ENCODE data around the gene FAM219A.
A peak's percentile ranks its signal among the peaks of the same experiment; 100 is the strongest.

Gene FAM219A

GRCh38 chr9:34458013-34458958 lies at the start of gene FAM219A, which contains the start of gene DNAI1:
Gene FAM219A, minus strand, starts transcription at chr9:34458570. Its CDS starts 307 bp downstream, at chr9:34458263.
Gene DNAI1, plus strand, starts transcription at chr9:34458805. Its CDS starts 201 bp downstream, at chr9:34459006.
- no peaks in the 10 kb centered on the region for H3K9me3 ChIP-seq (ENCODE audit: low read depth, low read length)
- no peak within 1 kb of the TSS for H3K27ac ChIP-seq
- TF ChIP-seq POLR2AphosphoS5 (IDR thresholded peaks at IDR 0.05; ENCODE audit: borderline replicate concordance, low read depth, low read length) = peak; percentile 65; the same call in 1 of the 2 replicates
- no peak for TF ChIP-seq EZH2 (IDR thresholded peaks at IDR 0.05)
- TF ChIP-seq FOXP2 (optimal IDR thresholded peaks at IDR 0.05; ENCODE audit: control extremely low read depth, extremely low read length, insufficient read depth) = no peak
- H3K4me3 ChIP-seq = peak within 1 kb of the TSS; percentile 93
- no peaks in the 10 kb centered on the region for H3K36me3 ChIP-seq (ENCODE audit: insufficient read depth, low read length)
- peak; percentile 81 for DNase-seq (ENCODE audit: low read depth, low spot score)
- peak within 1 kb of the TSS; percentile 80 for H3K9ac ChIP-seq (ENCODE audit: insufficient read length)

- no peaks in the 10 kb centered on the region for H3K36me3 ChIP-seq (ENCODE audit: insufficient read depth, low read length)
- H3K27ac ChIP-seq = no peak overlapping the region
- H3K9ac ChIP-seq (ENCODE audit: insufficient read length) = no peak overlapping the region
- no peak for DNase-seq (ENCODE audit: low read depth, low spot score)
- H3K9me3 ChIP-seq (ENCODE audit: low read depth, low read length) = no peaks in the 10 kb centered on the region
- TF ChIP-seq EZH2 (IDR thresholded peaks at IDR 0.05) = no peak
- TF ChIP-seq POLR2AphosphoS5 (IDR thresholded peaks at IDR 0.05; ENCODE audit: borderline replicate concordance, low read depth, low read length) = no peak
- TF ChIP-seq FOXP2 (optimal IDR thresholded peaks at IDR 0.05; ENCODE audit: control extremely low read depth, extremely low read length, insufficient read depth) = no peak
- H3K4me3 ChIP-seq = no peak overlapping the region
Measured at GRCh38 chr9:34507966-34508365, 49.6 kb upstream of the FAM219A start.

GRCh38 chr9:34507556-34507955 lies 49.2 kb upstream of the FAM219A start:
- H3K9ac ChIP-seq (ENCODE audit: insufficient read length) = no peak overlapping the region
- no peaks in the 10 kb centered on the region for H3K9me3 ChIP-seq (ENCODE audit: low read depth, low read length)
- TF ChIP-seq FOXP2 (optimal IDR thresholded peaks at IDR 0.05; ENCODE audit: control extremely low read depth, extremely low read length, insufficient read depth) (no peak), POLR2AphosphoS5 (IDR thresholded peaks at IDR 0.05; ENCODE audit: borderline replicate concordance, low read depth, low read length) (no peak), EZH2 (IDR thresholded peaks at IDR 0.05) (no peak)
- no peak overlapping the region for H3K27ac ChIP-seq
- no peak for DNase-seq (ENCODE audit: low read depth, low spot score)
- no peak overlapping the region for H3K4me3 ChIP-seq
- H3K36me3 ChIP-seq (ENCODE audit: insufficient read depth, low read length) = no peaks in the 10 kb centered on the region

- TF ChIP-seq EZH2 (IDR thresholded peaks at IDR 0.05) (no peak), FOXP2 (optimal IDR thresholded peaks at IDR 0.05; ENCODE audit: control extremely low read depth, extremely low read length, insufficient read depth) (no peak), POLR2AphosphoS5 (IDR thresholded peaks at IDR 0.05; ENCODE audit: borderline replicate concordance, low read depth, low read length) (no peak)
- no peak overlapping the region for H3K27ac ChIP-seq
- no peak for DNase-seq (ENCODE audit: low read depth, low spot score)
- no peaks in the 10 kb centered on the region for H3K9me3 ChIP-seq (ENCODE audit: low read depth, low read length)
- H3K4me3 ChIP-seq = no peak overlapping the region
- H3K36me3 ChIP-seq (ENCODE audit: insufficient read depth, low read length) = no peaks in the 10 kb centered on the region
- H3K9ac ChIP-seq (ENCODE audit: insufficient read length) = no peak overlapping the region
Measured at GRCh38 chr9:34506623-34507022, 48.3 kb upstream of the FAM219A start.

- no peak overlapping the region for H3K27ac ChIP-seq
- H3K4me3 ChIP-seq = no peak overlapping the region
- H3K9ac ChIP-seq (ENCODE audit: insufficient read length) = no peak overlapping the region
- no peaks in the 10 kb centered on the region for H3K9me3 ChIP-seq (ENCODE audit: low read depth, low read length)
- no peaks in the 10 kb centered on the region for H3K36me3 ChIP-seq (ENCODE audit: insufficient read depth, low read length)
- TF ChIP-seq EZH2 (IDR thresholded peaks at IDR 0.05) = no peak
- TF ChIP-seq POLR2AphosphoS5 (IDR thresholded peaks at IDR 0.05; ENCODE audit: borderline replicate concordance, low read depth, low read length) = no peak
- TF ChIP-seq FOXP2 (optimal IDR thresholded peaks at IDR 0.05; ENCODE audit: control extremely low read depth, extremely low read length, insufficient read depth) = no peak
- no peak for DNase-seq (ENCODE audit: low read depth, low spot score)
Measured at GRCh38 chr9:34505370-34506120, 47.2 kb upstream of the FAM219A start.

GRCh38 chr9:34503406-34503805 lies 45.0 kb upstream of the FAM219A start:
- no peak for DNase-seq (ENCODE audit: low read depth, low spot score)
- Histone ChIP-seq H3K4me3 (no peak overlapping the region), H3K9me3 (ENCODE audit: low read depth, low read length) (no peaks in the 10 kb centered on the region), H3K27ac (no peak overlapping the region), H3K36me3 (ENCODE audit: insufficient read depth, low read length) (no peaks in the 10 kb centered on the region), H3K9ac (ENCODE audit: insufficient read length) (no peak overlapping the region)
- TF ChIP-seq FOXP2 (optimal IDR thresholded peaks at IDR 0.05; ENCODE audit: control extremely low read depth, extremely low read length, insufficient read depth) (no peak), EZH2 (IDR thresholded peaks at IDR 0.05) (no peak), POLR2AphosphoS5 (IDR thresholded peaks at IDR 0.05; ENCODE audit: borderline replicate concordance, low read depth, low read length) (no peak)

GRCh38 chr9:34502891-34503290 lies 44.5 kb upstream of the FAM219A start:
- TF ChIP-seq EZH2 (IDR thresholded peaks at IDR 0.05) = no peak
- TF ChIP-seq FOXP2 (optimal IDR thresholded peaks at IDR 0.05; ENCODE audit: control extremely low read depth, extremely low read length, insufficient read depth) = no peak
- no peak for TF ChIP-seq POLR2AphosphoS5 (IDR thresholded peaks at IDR 0.05; ENCODE audit: borderline replicate concordance, low read depth, low read length)
- no peak overlapping the region for H3K4me3 ChIP-seq
- no peak overlapping the region for H3K27ac ChIP-seq
- no peaks in the 10 kb centered on the region for H3K9me3 ChIP-seq (ENCODE audit: low read depth, low read length)
- H3K36me3 ChIP-seq (ENCODE audit: insufficient read depth, low read length) = no peaks in the 10 kb centered on the region
- H3K9ac ChIP-seq (ENCODE audit: insufficient read length) = no peak overlapping the region
- no peak for DNase-seq (ENCODE audit: low read depth, low spot score)

GRCh38 chr9:34502471-34502870 lies 44.1 kb upstream of the FAM219A start:
- Histone ChIP-seq H3K9ac (ENCODE audit: insufficient read length) (no peak overlapping the region), H3K36me3 (ENCODE audit: insufficient read depth, low read length) (no peaks in the 10 kb centered on the region), H3K9me3 (ENCODE audit: low read depth, low read length) (no peaks in the 10 kb centered on the region), H3K27ac (no peak overlapping the region), H3K4me3 (no peak overlapping the region)
- DNase-seq (ENCODE audit: low read depth, low spot score) = no peak
- TF ChIP-seq FOXP2 (optimal IDR thresholded peaks at IDR 0.05; ENCODE audit: control extremely low read depth, extremely low read length, insufficient read depth) = no peak
